ENCODE results near the gene INO80.

GRCh38 chr15:41020311-41020710 lies 95.8 kb downstream of the INO80 start:
- TF ChIP-seq CTCF (IDR thresholded peaks at IDR 0.05) (no peak), POLR2A (IDR thresholded peaks at IDR 0.05) (no peak)
